GM19372 (cell line): Measurements from ENCODE around the gene USP22.
"Not testable (repeated sequence)": the region's sequence is repeated elsewhere in the genome, so short reads cannot be mapped to it uniquely, and the experiment has no call there.

ENCODE experiments used
- ATAC-seq: cut with Tn5 transposase; IDR thresholded peaks from one replicate; pipeline ENCODE4 v1.9.1; 2021; ENCODE audit warnings: mild to moderate bottlenecking, low read depth, moderate library complexity; ENCODE audit not compliant: unreplicated experiment

USP22 gene

DNA sequence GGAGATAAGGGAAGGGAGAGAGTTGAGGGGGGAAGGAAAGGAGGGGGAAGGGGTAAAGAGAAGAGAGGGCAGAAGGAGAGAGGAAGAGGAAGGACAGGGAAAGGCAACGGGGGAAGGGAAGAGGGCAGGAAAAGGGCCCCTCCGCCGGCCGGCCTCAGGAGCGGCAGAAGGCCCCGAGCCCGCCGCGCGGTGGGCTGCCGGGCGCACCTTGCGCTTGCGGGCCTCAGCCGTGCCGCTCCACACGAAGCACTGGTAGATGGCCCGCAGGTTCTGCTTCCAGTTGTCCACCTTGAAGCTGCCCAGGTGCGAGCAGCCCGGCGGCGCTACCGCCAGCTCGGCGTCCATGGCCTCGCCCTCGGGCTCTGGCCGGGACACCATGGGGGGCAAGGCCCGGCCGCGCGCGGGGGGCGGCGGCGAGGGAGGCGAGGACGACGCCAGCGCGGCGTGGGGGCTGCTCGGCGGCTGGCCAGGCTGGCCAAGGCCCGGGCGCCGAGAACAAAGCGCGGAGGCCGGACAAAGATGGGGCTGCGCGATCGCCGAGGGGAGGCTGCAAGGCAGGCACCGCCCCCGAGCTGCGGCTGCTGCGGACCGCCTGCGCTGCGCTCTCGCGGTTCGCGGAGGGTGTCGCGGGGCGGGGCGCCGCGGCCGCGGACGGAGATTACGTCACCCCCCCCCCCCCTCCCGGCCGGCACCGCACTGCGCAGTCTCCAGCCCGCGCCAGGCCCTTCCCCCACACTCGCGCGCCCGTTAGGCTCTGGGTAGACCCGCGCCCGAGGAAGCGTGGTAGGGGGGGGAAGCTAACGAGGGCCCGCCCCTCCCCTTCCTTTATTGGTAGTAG lies at the start of gene USP22:
TSS of gene USP22 (minus strand) at position 554 of the 838 bp plus-strand sequence. CDS start at position 378, 176 bp downstream.
- ATAC-seq = peak; percentile 57

DNA sequence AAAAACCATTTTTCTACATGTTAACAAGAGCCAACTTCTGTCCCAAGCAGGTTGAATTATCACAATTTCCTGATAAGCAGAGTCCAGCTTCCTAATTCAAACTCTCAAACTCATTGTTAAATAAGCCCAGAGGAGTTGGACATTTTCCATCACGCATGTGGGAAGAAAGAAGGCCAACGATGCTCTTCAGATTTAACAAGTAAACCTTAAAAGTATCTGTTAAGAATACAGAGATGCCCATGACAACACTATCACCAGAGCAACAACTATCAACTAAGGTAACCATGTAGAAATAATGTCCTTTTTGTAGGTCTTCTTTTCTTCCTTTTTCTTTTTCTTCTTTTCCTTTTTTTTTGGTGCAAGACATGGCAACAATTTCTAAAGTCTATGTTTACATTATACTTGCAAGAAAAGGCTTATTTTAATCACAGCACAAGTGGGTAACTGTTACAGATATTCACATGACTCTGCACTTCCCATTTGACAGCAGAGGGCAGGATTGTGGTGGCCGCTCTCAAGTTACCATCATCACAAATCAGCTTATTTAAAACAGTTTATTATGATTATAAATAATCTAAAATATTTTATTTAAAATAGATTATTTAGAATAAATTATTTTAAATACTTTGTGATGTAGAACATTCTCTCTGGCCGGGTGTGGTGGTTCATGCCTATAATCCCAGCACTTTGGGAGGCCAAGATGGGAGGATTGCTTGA lies 48.2 kb upstream of the USP22 start:
- ATAC-seq = no peak

DNA sequence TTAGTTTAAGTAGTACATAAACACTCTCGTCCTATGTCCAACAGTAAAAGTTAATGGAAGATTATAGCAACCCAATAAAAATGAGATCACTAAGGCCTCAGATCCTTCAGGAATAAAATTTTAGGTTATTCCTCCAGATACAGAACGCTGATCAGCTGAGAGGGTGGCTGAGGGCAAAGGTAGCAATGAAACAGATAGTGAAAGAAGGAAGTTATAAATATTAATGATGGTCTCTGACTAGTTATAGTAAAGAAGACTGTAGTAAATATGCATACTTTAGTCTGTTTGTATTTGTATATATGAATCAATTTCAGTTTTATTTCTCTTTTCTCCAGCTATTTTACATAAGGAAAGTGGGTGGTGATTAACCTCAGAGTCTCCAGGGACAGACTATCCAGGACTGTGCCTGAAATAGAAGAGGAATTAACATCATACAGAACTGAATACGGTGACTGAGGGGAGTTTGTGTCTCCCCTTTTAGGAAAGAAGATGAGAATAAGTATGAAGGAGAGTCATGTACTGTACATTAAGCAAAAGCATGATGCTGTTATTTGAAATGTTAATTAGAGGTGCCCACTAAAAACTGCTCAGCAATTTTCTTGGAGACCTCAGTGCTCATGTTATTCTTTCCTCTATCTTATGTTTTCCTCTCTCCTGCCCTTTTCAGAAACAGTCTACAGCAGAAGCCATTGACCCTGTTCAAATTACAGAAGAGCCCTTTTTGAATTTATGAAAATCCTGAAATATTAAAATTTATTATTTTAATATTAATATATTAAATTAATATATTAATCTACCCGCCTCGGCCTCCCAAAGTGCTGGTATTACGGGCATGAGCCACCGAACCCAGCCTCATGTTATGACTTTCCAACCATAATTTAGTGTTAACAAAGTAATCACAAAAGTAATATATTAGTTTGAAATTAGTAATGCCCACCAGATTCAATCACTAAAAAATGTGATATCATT lies 47.4 kb upstream of the USP22 start:
- ATAC-seq = no peak

DNA sequence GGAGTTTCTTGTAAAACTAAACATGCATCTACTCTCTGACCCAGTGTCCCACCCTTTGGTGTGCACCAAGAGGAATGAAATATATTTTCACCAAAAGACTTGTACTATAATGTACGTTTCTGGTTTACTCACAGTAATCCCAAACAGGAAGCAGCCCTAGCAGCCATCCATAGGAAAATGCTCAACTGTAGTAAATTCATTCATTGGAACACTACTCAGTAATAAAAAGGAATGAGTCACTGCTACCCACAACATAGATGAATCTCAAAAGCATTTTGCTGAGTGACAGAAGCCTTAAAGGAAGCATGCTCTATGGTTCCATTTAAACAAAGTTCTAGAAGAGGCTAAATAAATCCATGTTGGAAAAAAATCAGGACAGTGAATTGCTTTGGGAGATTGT lies 46.3 kb upstream of the USP22 start:
- ATAC-seq = no peak

DNA sequence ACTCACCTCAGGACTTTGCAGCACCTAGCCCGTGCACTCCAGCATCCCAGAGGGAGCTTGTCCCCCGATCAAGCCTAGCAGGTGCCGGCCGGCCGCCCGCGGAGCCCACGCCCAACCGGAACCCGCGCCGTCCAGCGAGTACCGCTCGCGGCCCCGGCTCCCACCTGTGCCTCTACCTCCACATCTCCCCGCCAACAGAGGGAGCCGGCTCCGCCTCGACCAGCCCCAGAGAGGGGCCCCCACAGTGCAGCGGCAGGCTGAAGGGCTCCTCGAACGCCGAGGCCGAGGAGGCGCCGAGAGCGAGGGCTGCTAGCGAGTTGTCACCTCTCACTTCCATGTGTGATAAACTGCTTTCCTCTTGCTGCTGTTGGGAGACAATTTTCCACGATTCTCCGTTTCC lies 42.9 kb upstream of the USP22 start:
- no peak for ATAC-seq

DNA sequence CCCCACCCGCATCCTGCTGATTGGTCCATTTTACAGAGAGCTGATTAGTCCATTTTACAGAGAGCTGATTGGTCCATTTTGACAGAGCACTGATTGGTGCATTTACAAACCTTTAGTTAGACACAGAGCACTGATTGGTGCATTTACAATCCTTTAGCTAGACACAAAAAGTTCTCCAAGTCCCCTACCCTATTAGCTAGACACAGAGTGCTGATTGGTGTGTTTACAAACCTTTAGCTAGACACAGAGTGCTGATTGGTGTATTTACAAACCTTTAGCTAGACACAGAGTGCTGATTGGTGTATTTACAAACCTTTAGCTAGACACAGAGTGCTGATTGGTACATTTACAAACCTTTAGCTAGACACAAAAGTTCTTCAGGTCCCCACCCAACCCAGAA lies 42.5 kb upstream of the USP22 start:
- not testable (repeated sequence) for ATAC-seq

DNA sequence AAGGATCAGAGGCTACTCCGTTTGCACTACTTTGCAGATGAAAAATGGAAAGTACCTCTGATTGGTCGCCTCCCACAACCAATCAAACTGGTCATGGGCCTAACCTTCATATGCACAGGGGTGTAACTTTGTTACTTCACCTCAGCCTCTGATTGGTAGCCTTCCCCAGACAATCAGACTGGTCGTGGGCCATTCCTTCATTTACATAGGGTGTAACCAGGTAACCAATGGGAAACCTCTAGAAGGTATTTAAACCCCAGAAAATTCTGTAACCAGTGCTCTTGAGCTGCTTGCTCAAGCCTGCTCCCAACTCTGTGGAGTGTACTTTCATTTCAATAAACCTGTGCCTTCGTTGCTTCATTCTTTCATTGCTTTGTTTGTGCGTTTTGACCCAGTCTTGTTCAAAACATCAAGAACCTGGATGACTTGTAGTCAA lies 39.2 kb upstream of the USP22 start:
- no peak for ATAC-seq

DNA sequence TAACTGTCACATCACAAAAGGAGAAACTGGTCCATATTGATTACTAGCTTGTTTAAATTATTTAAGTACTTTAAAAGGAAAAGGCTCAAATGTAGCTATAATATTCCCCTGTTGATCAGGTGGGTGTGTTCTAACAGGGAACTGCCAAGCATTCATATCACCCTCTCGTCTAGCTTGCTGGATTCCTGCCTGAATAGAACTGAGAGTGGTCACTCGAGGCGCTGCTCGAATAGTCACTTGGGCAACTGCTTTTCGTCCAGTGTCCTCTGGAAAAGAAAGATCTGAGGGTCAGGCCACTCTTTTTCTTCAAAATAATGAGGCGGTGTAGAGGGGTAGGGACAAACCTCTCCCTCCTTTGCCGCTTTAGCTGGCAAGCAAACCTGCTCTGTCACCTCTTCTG lies 36.4 kb upstream of the USP22 start:
- no peak for ATAC-seq

DNA sequence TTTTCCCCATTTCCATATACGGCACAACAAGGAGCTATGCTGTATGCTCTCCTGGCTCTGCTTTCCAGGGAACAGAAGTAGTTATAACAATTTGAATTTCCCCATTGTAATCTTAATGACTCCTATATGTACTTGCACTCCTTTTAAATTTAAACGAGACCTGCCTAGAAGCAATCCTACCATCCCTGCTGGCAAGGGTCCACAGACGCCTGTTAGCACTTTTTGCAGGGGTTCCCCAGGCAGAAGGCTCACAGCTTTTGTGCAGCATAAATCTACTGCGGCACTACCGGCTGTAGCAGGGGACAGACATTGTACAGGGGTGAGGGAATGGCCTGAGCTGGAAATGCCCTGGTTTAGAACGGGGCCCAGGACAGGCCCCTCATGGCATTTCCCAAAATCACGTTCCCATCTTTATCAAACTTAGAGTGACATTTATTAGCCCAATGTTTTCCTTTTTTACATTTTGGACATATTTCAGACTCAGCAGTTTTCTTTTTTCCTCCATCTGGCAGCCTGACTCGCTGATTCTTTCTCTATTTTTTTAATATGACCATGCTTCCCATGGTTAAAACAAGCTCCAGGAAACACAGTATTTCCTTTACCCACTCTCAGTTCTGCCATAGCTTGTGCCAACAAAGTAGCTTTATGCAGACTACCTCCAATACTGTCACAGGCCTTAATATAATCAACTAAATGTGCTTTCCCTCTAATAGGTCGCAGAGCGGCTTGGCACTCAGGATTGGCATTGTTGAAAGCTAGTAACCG lies 35.4 kb upstream of the USP22 start:
- ATAC-seq = no peak

DNA sequence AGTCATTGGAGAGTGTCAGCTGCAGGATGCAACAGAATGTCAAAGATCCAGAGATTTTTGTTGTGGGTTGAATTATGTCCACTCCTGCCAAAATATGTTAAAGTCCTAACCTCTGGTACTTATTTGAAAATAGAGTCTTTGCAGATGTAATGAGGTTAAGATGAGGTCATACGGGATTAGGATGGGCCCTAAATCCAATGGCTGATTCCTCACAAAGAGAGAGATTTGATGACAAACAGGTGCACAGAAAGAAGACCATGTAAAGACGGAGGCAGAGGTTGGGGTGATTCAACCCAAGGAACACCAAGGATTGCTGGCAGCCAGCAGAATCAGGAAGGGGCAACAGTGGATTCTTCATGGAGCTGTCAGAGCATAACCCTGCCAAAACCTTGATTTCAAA lies 34.5 kb upstream of the USP22 start:
- ATAC-seq = no peak

DNA sequence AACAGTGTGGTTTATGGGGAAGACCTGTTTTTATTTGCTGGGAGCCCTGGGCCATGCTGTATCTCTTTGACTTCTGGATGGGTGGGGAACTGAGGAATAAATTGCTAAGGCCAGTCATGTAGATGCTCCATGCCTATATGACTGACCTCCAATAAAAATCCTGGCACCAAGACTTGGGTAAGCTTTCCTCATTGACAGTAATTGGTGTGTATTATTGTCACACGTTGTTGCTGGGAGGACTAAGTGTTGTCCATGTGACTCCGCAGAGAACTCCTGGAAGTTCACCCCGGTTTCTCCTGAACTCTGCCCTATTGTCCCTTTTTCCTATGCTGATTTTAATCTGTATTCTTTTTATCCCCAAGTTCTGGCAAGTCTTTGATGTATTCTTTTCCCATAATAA lies 33.4 kb upstream of the USP22 start:
- no peak for ATAC-seq

DNA sequence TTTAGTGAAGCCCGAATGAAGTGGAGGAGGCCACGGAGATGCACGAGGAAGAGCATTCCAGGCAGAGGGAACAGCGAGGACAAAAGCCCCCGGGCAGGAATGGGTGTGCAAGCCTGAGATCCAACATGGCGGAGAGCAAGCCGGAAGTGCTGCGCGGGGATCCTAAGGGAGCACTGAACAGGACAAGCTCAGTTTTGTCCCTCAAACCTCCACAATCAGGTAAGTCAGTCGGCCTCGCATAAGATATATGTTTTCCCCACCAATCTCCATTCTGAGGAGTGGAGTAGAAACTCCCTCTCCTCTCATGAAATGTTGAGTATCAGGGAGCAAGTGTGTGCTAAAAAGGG lies 32.9 kb upstream of the USP22 start:
- no peak for ATAC-seq

DNA sequence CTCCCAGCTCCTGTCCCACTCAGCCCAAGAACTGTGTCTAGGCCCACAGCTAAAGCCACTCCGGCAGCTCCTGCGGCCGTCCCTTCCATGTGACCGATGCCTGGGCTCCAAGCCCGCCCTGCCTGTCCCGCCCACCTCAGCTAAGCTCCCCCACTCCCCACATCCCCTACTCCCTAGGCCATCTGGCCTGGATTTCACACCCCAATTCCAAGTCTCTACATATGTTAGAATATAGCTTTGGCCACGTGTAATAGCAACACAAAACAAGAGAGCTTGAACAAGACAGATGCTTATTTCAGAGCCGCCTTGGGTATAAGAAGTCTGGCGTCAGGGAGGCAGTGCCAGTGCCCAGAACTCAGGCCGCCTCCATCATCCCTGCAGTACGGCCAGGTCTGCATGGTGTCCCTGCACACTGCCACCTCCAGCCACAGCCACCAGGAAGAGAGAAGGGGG lies 30.0 kb upstream of the USP22 start:
- ATAC-seq = no peak

DNA sequence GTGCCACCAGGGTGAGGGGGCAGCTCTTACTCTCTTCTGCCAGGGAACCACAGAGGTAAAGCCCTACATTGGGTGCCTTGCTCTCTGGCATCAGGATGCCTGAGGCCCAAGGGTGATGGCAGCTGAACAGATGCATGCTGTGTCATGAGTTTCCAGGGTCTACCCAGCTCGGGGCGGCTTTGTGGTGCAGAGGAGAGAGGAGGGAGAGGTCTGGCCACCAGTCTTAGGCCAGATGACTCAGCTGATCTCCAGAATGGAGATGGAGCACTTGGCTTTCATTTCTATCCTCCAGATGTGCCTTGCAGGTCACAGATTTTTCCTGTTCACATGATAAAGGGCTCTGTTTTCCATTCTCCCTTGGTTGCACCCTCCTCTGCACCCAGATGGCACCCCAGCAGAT lies 23.6 kb upstream of the USP22 start:
- ATAC-seq = no peak

DNA sequence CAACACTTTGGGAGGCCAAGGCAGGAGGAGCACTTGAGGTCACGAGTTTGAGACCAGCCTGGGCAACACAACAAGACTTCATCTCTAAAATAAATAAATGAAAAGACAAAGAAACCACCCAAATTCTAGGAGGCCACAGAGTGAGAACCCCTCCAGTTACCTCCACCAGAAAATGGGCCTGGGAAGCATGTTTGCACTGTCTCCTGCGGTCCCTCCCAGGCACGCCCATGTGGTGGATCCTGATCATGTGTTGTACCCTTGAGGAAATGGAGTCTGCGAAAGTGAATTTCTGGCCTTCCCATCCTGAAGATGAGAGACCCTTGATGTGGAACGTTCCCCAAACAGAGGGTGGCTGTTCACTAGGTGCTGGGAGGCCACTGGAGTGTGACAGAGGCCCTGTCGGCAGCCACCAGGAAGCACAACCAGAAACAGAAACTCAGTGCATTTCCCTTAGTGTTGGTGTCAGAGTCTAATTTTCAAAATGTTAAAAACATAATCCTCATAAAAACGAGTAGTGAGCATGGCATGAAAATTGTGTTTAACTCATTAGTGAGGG lies 19.2 kb upstream of the USP22 start:
- peak; percentile 64 for ATAC-seq

DNA sequence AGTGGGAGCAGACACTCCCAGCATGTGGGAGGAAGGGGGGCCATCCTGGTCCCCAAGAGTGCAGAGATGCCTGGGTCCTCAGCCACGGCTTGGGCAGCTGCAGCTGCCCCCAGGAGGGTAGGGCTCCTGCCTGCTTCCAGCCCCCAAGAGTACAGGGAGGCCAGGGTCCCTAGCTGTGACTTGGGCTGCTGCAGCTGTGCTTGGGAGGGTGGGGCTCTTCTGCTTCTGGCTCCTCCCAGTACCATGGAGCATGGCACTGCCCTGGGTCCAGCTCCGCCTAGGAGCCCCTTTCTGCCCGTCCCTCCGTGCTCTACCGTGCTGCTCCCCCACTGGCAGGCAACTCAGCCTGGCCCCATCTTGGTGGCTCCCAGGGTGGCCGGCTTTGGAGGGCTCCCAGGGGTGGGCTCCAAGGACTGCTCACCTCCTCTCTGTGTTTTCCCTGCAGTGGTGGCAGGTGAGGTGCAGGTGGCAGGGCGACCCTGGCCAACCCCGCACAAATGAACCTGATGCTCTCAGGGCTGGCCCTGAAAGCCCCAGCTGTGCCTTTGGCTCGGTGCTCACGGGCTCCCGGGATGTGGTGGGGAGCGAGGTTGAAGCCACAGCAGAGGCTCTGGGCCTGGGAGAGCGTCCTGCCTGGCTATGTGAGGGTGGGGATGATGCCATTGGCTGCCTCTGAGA lies 18.5 kb upstream of the USP22 start:
- ATAC-seq = no peak

DNA sequence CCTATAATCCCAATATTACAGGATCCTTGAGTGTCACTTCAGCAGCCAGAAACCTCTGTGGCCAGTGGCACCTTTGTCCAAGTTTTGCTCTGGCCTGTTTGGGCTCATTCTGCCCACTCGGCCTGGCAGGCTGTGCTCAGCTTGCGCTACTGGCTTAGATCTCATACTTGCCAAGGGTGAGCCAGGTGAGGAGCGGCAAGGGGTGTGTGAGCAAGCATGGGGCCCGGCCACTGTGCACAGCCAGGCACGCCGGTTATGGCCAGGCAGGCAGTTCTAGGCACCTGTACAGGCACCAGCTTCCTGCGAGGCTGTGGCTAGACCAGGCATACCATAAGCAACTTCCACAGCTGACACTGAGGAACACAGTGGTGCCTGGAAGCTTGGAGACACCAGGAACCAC lies 16.9 kb upstream of the USP22 start:
- no peak for ATAC-seq

DNA sequence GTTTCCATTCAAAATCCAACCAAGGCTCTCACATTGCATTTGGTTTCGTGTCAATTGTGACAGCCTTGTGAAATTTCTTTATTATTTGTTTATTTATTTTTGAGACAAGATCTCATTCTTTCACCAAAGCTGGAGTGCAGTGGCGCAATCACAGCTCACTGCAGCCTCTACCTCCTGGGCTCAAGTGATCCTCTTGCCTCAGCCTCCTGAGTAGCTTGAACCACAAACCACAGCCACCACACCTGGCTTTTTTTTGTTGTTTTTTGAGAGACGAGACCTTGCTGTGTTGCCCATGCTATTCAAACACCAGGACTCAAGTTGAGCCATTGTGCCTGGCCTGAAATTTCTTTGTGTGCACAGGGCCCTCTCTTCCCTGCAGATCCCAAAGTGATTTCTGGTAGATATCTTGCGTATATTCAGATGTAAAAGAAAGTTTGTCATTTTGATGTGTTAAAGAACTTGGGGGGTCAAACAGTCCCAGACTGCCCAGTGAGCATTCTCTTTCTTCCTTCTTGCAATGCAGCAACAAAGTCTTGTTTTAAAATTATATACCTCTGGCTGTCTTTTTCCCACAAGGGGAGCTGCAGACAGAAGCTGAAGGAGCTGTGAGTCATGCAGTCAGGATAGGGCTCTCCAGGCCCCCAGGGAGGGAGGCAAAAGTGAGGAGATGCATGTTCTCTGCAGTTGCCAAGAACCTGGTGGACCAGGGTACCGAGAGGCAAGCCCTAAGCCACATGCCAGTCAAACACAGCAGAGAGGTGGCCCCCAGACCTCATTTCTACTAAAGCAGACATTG lies 15.5 kb upstream of the USP22 start:
- no peak for ATAC-seq
